KG1 (cell line): ENCODE data around the gene AJAP1.
"Not testable (repeated sequence)": the region's sequence is repeated elsewhere in the genome, so short reads cannot be mapped to it uniquely, and the experiment has no call there.

ENCODE experiments used
- DNase-seq: peaks from one replicate; lab custom pipeline; 2025; lab: John Stamatoyannopoulos, UW

AJAP1 gene

DNA sequence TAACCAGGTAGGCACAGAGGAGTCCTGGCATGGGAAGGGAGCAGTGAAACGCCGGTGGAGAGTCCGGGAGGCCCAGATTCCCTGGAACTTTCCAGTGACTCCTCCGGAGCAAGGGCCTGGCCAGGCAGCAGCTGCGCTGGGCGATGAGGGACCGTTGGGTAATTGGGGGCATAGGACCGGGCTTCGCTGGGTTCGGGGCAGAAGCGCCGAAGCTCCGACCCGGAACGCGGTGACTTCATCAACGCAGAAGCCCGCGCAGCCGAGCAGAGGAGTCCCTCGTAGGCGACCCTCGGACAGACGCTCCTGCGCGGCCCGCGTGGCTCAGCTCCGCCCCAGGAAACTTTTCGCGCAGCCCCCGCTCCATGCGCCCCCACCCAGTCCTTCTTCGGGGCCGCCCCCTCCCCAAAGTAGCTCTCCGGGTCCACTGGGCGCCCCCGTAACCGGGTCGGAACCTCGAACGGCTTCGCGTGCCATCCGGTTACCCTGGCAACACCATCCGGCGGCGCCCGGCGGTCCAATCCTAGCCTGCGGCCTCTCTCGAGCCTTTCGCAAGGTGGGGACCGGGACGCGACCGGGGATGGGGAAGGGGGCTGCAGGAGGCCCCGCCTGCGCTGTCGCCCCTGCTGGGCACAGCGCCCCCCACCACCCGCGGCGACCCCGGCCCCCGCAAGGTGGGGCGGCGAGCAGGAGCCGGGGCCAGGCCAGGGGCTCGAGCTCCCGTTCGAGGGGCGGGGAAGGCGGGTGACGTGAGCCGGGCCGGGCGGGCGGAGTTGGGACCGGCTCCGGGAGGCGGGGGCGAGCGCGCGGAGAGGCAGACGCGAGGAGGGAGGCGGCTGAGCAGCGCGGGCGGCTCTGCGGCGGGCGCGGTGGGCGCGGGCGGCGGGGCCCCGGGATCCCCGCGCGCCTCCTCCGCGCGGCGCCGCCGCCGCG, at the start of gene AJAP1:
Gene AJAP1, plus strand, starts transcription at position 814 of the 930 bp plus-strand sequence. CDS start 817 bp downstream, outside the sequence.
- no peak for DNase-seq

DNA sequence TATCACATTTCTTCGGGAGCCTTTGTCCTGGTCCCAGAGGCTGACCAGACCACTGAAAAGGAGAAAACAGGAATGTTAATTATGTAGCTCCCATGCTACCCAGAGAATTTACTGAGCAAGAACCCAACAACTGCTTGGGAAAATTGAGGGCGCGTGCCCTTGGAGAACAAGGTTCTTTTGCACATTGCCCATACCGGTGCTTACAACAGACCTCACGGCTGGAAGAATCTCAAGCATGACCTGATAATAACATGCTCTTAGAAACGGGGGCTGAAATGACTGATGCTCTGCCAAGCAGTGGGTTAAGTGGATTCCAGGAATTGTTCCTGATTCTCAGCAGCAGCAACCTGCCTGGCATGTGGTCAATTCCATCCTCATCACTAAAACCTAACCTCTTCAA, 49.3 kb upstream of the AJAP1 start:
- no peak for DNase-seq

DNA sequence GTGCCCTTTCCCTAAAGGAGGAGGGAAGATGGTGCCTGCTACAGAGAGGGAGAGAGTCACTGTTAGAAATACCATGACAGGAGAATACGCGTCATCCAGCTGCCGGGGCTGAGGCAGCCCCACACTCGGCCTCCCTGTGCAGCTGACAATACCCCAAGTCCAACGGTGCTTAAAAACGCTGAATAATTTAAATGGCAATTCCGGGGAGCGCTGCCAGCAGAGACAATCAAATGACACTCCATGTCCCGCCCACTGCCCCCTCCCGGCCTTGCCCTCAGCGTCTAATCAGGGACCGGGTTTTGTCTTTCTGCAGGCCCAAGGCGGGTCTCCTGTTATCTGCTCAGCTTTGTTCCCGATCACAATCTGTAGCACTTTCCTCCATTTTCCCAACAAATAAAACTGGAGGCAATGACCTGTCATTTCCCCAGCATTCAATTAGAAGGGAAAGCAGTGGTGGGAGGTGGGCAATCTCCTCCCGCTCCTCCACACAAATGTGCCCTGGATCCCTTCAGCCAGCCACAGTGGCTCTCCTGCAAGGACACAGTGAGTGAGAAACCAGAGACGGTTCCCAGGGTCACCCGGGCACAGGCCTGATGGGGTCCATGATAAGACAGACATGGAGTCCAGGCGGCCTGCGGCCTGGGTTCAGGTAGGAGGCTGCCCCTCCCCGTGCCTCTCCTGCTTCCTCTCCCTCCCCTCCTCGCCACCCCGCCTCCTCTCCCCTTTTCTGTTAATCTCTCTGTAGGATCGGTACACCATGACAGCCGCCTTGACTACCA, 42.7 kb upstream of the AJAP1 start:
- no peak for DNase-seq

DNA sequence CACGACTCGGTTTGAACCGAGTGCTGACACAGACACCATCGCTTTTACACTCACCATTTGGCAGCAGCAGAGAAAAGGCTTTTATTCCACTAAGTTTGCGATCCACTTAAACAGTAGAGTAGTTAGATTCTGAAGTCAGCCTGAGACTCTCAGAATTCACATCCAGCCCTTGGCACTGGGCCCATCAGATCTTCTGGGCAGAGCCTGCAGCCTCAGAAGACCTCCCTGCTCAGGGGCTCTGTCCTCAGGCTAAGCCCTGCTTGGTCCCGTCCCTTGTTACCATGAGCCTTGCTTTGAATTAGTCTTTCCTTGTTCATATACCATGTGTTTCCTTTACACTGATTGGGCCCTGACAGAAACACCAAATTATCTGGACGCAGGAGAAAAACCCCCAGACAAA, 41.4 kb upstream of the AJAP1 start:
- no peak for DNase-seq

- no peak for DNase-seq
Observed at GRCh38 chr1:4613606-4614370, 40.6 kb upstream of the AJAP1 start.

DNA sequence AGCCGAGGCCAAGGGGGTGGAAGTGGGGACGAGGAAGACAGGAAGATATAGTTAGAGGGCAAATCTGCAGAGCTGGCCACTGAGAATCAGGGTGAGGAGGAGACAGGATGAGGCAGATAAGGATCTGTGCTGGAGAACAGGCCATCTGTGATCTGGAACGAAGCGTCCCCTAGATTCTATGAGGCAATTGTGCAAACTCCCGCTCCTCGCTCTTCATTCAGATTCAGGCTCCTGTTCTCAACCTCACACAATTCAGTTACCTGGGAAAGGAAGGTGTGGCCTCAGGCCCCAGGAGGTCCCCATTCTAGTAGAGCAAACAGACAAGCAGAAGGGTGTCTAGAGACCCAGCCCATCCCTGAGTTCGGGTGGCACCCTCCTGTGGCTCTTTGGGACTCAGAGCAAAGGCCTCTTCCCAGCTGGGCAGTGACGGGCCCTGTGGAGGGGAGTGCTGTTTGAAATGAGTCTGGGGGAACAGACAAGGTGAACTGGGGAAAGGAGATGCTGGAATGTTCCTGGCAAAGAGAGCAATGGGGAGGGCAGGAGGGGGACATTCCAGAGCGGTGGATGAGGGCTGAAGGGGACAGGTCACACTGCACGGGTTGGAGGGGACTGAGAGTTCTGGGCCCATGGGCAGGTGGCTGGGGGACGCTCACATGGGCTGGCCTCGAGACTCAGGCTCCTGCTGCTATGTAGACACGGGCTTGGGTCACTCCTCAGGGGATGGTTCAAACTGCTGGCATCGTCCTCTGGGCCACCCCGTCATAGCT, 39.9 kb upstream of the AJAP1 start:
- DNase-seq, result no peak

GRCh38 chr1:4615138-4615470, 39.3 kb upstream of the AJAP1 start:
- DNase-seq, result no peak

DNA sequence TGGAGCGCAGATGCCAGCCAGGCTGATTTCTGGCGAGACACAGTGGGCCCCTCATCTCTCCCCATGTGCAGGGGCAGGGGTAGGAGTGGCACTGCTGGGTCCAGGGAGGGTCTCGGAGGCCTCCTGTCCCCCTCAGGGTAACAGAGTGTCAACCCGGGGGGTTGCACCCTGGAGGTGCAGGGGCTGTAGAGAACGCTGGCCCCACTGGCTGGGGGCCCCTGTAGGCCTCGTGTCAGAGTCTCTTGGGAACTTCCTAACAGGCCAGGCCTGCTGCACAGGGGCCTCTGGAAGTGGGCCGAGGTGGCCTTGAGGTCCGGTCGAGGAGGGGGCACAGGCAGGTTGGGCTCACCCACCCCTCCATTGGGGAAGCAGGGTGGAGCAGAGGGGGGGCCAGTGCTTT, 38.9 kb upstream of the AJAP1 start:
- no peak for DNase-seq

GRCh38 chr1:4616831-4617465, 37.5 kb upstream of the AJAP1 start:
- no peak for DNase-seq

DNA sequence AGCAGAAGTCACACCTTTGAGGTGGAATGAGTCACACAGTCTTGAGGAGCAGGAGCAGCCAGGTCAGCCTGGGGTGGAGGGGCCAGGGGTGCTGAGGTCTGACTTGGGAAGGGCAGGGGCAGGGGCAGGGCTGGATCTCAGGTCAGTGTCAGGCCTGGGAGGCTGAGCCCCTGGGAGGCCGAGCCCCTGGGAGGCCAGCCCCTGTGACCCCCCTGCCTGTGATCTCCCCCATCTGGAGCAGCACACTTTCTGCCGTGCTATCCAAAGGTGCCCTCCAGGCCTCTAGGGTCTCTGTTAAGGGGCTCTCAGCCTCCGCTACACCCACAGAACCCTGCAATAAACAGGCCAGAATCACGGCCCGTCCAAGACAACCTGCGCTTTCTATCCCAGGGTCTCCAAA, 36.9 kb upstream of the AJAP1 start:
- no peak for DNase-seq

DNA sequence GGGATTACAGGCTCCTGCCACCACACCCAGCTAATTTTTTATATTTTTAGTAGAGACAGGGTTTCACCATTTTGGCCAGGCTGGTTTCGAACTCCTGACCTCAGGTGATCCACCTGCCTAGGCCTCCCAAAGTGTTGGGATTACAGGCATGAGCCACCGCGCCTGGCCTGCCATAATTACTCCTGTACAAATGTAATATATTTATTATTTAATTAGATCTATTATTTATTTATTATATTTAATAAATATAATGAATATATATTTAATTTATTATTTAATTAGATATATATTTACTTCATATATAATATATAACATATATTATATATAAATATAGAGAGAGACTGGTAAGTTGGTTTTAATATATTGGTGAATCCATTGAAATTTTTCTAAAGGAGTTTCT, 35.6 kb upstream of the AJAP1 start:
- DNase-seq, result not testable (repeated sequence)

DNA sequence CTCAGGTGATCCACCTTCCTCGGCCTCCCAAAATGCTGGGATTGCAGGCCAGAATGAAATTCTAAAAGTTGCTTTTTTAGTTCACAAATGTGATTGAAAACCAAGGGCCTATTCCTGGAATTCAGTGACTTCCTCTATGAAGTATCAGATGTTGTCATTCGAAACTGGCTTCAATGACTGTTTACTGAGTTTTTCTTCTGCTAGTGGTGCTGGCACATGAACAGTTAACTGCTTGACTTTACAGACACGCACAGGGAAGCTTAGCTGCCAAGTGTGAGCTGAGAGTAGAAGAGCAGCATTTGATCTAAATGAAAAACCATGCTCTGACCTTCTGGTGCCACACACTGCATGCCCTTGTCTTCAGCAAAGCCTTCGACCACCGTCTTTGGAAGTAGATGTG, 32.8 kb upstream of the AJAP1 start:
- no peak for DNase-seq

GRCh38 chr1:4622821-4623220, 31.6 kb upstream of the AJAP1 start:
- no peak for DNase-seq

DNA sequence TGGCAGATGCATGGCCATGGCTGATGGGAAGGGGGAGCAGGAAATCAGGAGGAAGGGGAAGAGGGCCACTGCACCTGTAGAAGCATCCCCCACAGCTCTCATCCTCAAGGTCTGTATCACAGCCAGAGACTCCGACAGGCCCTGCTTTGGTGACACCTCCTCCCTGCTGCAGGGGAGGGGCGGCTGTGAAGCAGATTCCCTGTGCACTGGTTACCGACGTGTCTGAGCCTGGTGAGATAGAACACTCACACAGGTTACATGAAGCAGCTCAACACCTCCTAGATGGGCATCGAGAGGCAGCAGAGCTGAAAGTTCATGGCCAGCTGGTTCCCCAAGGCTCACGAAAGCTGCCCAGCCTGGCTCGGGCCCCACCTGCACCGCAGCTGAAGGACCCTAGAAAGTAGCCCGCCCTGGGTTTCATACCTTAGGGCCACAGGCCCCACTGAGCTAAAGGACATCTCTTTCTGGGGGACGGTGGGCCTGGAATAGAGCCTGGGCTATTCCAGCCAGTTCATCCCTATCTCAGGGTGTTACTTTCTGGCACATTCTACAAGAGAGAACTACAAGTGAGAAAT, 30.2 kb upstream of the AJAP1 start:
- no peak for DNase-seq

GRCh38 chr1:4624801-4625200, 29.6 kb upstream of the AJAP1 start:
- DNase-seq, result no peak

- DNase-seq, result no peak
Observed at GRCh38 chr1:4626061-4626460, 28.3 kb upstream of the AJAP1 start.

GRCh38 chr1:4626560-4627319, 27.7 kb upstream of the AJAP1 start:
- DNase-seq, result no peak

DNA sequence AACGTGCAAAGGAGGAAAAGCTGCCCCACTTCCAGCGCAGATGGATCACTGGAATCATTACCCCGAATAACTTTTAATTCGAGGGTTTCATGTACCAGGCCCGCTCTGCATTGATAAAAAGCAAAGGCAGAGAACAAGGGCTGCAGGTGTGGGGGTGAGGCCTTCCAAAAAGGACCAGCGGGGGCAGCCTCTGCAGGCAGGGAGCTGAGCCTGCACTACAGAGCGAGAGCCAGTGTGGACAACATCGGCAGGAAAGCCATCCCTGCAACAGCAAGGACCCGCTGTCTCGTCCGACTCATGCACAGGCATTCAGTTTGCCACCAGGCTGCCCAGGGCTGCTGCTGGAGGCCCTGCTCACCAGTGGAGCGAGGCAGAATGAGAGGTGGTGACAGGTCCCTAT, 27.1 kb upstream of the AJAP1 start:
- no peak for DNase-seq

DNA sequence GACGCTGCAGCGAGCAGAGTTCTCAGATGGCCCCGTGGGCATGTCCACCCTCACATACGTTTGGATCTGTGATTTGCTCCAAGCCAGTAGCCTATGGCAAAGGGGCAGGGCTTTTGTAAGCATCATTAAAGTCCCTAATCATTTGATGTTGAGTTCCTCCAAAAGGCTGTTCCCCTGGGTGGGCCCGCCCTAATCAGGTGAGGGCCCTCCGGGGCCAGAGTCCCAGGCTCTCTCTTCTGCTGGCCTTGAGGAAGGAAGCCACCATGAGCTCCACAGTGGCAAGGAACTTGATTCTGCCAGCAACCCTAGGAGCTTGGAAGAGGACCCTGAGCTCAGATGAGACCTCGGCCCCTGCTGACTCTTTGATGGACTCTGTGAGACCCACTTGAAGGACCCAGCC, 25.4 kb upstream of the AJAP1 start:
- DNase-seq, result no peak

- DNase-seq, result no peak
Observed at GRCh38 chr1:4630561-4630960, 23.8 kb upstream of the AJAP1 start.
